GM19452 (cell line): ENCODE measurements around the gene SMARCAL1.

ENCODE experiments used
- ATAC-seq: cut with Tn5 transposase; IDR thresholded peaks from one replicate; pipeline ENCODE4 v1.9.1; 2021; ENCODE audit not compliant: unreplicated experiment

SMARCAL1 gene

GRCh38 chr2:216392945-216393840, 19.1 kb upstream of the SMARCAL1 start:
- no peak for ATAC-seq

- ATAC-seq = no peak
Measured at GRCh38 chr2:216394881-216395280, 17.4 kb upstream of the SMARCAL1 start.

- ATAC-seq = no peak
Measured at GRCh38 chr2:216399621-216400020, 12.7 kb upstream of the SMARCAL1 start.

GRCh38 chr2:216402751-216403150, 9.5 kb upstream of the SMARCAL1 start:
- ATAC-seq = no peak

- no peak for ATAC-seq
Measured at GRCh38 chr2:216404010-216404618, 8.2 kb upstream of the SMARCAL1 start.

GRCh38 chr2:216405588-216405987, 6.7 kb upstream of the SMARCAL1 start:
- no peak for ATAC-seq

GRCh38 chr2:216406826-216407225, 5.5 kb upstream of the SMARCAL1 start:
- no peak for ATAC-seq

GRCh38 chr2:216408426-216409290, 3.6 kb upstream of the SMARCAL1 start:
- ATAC-seq = no peak

- ATAC-seq = peak; percentile 34
Measured at GRCh38 chr2:216410550-216410949, 1.7 kb upstream of the SMARCAL1 start.

- ATAC-seq = no peak
Measured at GRCh38 chr2:216413882-216414281, 1.6 kb downstream of the SMARCAL1 start.

GRCh38 chr2:216414772-216415319, 2.6 kb downstream of the SMARCAL1 start:
- no peak for ATAC-seq

- ATAC-seq = no peak
Measured at GRCh38 chr2:216415541-216415940, 3.3 kb downstream of the SMARCAL1 start.

- ATAC-seq = no peak
Measured at GRCh38 chr2:216416571-216417307, 4.5 kb downstream of the SMARCAL1 start.

GRCh38 chr2:216418981-216419380, 6.7 kb downstream of the SMARCAL1 start:
- ATAC-seq = no peak

- no peak for ATAC-seq
Measured at GRCh38 chr2:216420367-216421101, 8.2 kb downstream of the SMARCAL1 start.

- ATAC-seq = no peak
Measured at GRCh38 chr2:216423071-216423470, 10.8 kb downstream of the SMARCAL1 start.

GRCh38 chr2:216424274-216424673, 12.0 kb downstream of the SMARCAL1 start:
- ATAC-seq = no peak

- no peak for ATAC-seq
Measured at GRCh38 chr2:216425008-216425787, 12.9 kb downstream of the SMARCAL1 start.

- ATAC-seq = no peak
Measured at GRCh38 chr2:216426166-216426777, 14.0 kb downstream of the SMARCAL1 start.
